Prostate gland (tissue), 2 donors: ENCODE measurements around the gene LRRC26.

Experiments used
- CTCF ChIP-seq, 4 experiments: fragments of 200-600 bp in 2 of 4; fragments of 450-650 bp in 2 of 4; sonication (generic) in 2 of 4; IDR thresholded peaks; 1 replicate in 3 of 4; 2 replicates in 1 of 4; pipeline ENCODE4 v1.5.1; 2016 to 2019; ENCODE audit warnings: antibody characterized with exemption in 4 of 4, mild to moderate bottlenecking in 2 of 4, moderate library complexity in 2 of 4
- POLR2AphosphoS5 ChIP-seq: sonication (generic); formaldehyde crosslinking; IDR thresholded peaks from one replicate; pipeline ENCODE4 v1.6.1; 2017; ENCODE audit warnings: antibody characterized with exemption

GRCh38 chr9:137199411-137200121 is 29.7 kb upstream of the LRRC26 start:
- TF ChIP-seq CTCF (IDR thresholded peaks at IDR 0.05) (no peak), POLR2AphosphoS5 (no peak)
